ENCODE results near the gene CLDN10. TPM values are rescaled to one million over a fixed set of nuclear protein-coding genes. Genes with fewer than 3 reads are reported as not detected.

CLDN10 gene
- total RNA-seq, 1 donor from 2014 or later: not detected

DNA sequence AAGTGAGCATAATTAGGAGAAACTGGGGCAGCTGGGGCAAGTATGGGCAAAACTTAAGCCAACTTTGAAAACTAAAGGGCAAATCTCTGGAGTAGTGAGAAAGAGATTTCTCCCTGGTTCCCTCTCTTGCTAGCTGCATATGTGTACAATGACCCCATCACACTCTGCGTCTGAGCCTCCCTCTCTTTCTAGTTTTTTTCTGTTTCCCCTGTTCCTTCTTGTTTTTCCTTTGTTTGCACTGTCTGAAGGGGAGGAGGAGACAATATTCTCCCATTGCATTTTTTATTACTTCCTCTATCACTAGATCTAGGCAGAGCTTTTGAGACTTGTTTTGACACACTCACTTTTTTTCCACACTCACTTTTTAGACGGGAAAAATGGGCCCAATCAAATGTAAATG is 11.2 kb upstream of the CLDN10 start:
- no peak for DNase-seq
- no peaks in the 10 kb centered on the region for H3K9me3 ChIP-seq (replicated peaks)
- peaks cover 13% of the 10 kb centered on the region for H3K27me3 ChIP-seq (ENCODE audit: low read depth)
- peak overlapping the region; percentile 66 for H3K27ac ChIP-seq (replicated peaks)
- intact Hi-C loops (cut with micrococcal nuclease): no loop called here
- TF ChIP-seq, protein P1, sequence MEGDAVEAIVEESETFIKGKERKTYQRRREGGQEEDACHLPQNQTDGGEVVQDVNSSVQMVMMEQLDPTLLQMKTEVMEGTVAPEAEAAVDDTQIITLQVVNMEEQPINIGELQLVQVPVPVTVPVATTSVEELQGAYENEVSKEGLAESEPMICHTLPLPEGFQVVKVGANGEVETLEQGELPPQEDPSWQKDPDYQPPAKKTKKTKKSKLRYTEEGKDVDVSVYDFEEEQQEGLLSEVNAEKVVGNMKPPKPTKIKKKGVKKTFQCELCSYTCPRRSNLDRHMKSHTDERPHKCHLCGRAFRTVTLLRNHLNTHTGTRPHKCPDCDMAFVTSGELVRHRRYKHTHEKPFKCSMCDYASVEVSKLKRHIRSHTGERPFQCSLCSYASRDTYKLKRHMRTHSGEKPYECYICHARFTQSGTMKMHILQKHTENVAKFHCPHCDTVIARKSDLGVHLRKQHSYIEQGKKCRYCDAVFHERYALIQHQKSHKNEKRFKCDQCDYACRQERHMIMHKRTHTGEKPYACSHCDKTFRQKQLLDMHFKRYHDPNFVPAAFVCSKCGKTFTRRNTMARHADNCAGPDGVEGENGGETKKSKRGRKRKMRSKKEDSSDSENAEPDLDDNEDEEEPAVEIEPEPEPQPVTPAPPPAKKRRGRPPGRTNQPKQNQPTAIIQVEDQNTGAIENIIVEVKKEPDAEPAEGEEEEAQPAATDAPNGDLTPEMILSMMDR (IDR thresholded peaks at IDR 0.05; ENCODE audit: borderline replicate concordance): no peak
- no peak overlapping the region for H3K4me3 ChIP-seq
- H3K36me3 ChIP-seq: no peaks in the 10 kb centered on the region
- H3K4me1 ChIP-seq: peaks cover 22% of the 10 kb centered on the region

DNA sequence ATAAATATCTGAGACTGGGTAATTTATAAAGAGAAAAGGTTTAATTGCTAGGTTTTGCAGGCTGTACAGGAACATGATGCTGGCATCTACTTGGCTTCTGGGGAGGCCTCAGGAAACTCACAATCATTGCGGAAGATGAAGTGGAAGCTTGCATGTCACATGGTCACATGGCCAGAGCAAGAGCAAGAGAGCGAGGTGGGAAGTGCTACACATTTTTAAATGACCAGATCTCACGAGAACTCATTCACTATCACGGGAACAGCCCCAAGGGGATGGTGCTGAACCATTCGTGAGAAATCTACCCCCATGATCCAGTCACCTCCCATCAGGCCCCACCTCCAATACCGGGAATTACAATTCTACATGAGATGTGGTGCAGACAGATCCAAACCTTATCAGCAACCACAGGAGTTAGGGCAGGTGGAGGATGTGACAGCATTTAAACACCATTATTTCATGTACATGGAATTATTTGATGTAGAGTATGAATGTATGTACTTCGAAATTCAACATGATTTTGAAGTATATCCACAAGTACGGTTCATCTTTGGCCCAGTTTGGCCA is 10.5 kb upstream of the CLDN10 start:
- intact Hi-C loops (cut with micrococcal nuclease): no loop called here

DNA sequence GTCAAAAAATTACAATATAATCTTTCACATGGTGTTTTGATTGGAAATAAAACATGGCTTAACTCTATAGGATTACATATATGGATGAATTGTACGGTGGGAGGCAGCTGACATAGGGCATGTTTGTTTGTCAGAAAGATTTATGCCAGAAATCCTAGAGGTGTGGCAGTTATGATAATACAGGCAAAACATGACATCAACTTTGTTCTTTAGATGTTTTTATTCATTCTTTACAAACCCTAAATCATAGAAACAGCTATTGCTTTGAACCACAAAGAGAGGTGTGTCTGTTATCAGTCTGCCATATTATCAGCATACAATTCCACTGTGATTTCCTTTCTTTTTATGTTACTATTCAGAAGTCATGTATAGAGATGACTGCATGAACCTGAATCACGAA is 8.2 kb upstream of the CLDN10 start:
- H3K36me3 ChIP-seq: no peaks in the 10 kb centered on the region
- TF ChIP-seq, protein P1 (IDR thresholded peaks at IDR 0.05; ENCODE audit: borderline replicate concordance): no peak
- intact Hi-C loops (cut with micrococcal nuclease): no loop called here
- H3K9me3 ChIP-seq (replicated peaks): no peaks in the 10 kb centered on the region
- H3K4me1 ChIP-seq: peaks cover 15% of the 10 kb centered on the region
- H3K27me3 ChIP-seq (ENCODE audit: low read depth): peaks cover 38% of the 10 kb centered on the region
- H3K4me3 ChIP-seq: no peak overlapping the region
- no peak for DNase-seq
- H3K27ac ChIP-seq (replicated peaks): no peak overlapping the region

More for the DNA sequence above, 10.5 kb upstream of the CLDN10 start:
- Histone ChIP-seq H3K4me1 (peaks cover 19% of the 10 kb centered on the region), H3K36me3 (no peaks in the 10 kb centered on the region), H3K4me3 (no peak overlapping the region), H3K27me3 (ENCODE audit: low read depth) (peaks cover 15% of the 10 kb centered on the region), H3K9me3 (replicated peaks) (no peaks in the 10 kb centered on the region), H3K27ac (replicated peaks) (no peak overlapping the region)
- no peak for DNase-seq
- TF ChIP-seq, protein P1 (IDR thresholded peaks at IDR 0.05; ENCODE audit: borderline replicate concordance): no peak

DNA sequence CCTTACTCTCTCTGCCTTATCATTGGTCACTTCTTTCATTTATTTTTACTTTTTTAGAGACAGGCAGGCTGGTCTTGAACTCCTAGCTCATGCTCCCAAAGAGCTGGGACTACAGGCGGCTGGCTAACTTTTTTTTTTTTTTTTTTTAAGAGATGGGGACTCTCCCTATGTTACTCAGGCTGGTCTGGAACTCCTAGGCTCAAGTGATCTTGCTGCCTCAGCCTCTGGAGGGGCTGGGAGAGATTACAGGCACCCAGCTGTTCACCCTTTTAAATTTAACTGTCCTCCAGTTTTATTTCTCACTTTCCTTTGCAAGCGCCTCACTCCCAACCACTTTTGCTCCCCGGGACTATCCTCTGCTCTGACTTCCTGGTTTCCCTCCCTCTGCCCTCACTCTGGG is 5.6 kb upstream of the CLDN10 start:
- intact Hi-C loops (cut with micrococcal nuclease): no loop called here

DNA sequence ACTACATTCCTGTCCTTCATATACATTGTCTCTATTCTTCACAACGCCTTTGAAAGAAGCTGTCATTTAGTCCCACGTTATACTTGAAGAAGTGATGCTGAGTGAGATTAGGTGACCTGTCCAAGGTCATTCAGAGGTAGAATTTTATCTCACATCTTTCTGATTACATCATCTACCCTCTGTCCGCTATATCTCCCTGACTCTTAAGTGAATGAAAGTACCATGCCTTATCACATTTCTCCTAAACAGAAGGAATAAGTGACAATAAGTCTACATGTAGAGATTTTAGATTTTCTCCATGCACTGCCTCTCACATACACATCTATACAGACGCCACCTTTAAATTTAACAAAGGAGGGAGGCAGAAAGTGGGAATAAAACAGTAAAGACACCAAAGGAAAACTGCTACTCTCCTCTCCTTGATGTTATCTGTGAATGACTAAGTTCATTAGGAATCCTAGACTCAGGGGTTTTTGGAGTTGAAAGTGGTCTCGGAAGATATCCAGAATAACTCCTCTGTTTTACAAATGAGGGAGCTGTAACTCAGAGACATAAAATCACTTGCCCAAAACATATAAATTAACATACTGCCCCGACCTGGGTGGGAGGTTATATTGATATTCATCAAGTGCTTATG is 4.9 kb upstream of the CLDN10 start:
- intact Hi-C loops (cut with micrococcal nuclease): no loop called here
- Histone ChIP-seq H3K9me3 (replicated peaks) (no peaks in the 10 kb centered on the region), H3K36me3 (no peaks in the 10 kb centered on the region), H3K27ac (replicated peaks) (no peak overlapping the region), H3K4me1 (peaks cover 4% of the 10 kb centered on the region), H3K27me3 (ENCODE audit: low read depth) (peaks cover 71% of the 10 kb centered on the region), H3K4me3 (no peak overlapping the region)
- TF ChIP-seq, protein P1 (IDR thresholded peaks at IDR 0.05; ENCODE audit: borderline replicate concordance): no peak
- DNase-seq: no peak

More for the DNA sequence above, 5.6 kb upstream of the CLDN10 start:
- H3K27ac ChIP-seq (replicated peaks): no peak overlapping the region
- no peaks in the 10 kb centered on the region for H3K36me3 ChIP-seq
- H3K4me3 ChIP-seq: no peak overlapping the region
- DNase-seq: no peak
- peaks cover 64% of the 10 kb centered on the region for H3K27me3 ChIP-seq (ENCODE audit: low read depth)
- no peaks in the 10 kb centered on the region for H3K9me3 ChIP-seq (replicated peaks)
- TF ChIP-seq, protein P1 (IDR thresholded peaks at IDR 0.05; ENCODE audit: borderline replicate concordance): no peak
- H3K4me1 ChIP-seq: no peaks in the 10 kb centered on the region
